ENCODE results near the gene EPHB2.

DNA sequence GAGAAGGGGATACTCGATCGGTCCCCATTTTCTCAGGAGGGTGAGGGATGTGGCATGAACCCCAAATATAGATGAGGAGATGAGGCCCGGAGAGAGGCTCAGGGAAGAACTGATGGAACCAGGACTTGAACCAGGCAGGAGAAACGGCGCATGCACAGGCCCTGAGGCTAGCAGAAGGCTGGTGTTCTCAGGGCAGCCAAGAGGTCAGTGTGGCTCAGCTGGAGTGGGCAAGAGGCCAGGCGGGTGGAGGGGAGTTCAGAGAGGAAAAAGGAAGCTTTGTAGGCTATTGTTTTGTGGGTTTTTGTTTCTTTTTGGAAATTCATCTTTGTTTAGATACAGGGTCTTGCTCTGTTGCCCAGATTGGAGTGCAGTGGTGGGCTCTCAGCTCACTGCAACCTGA lies 140.0 kb downstream of the EPHB2 start:
- no peak for TF ChIP-seq RAD21 (conservative IDR thresholded peaks at IDR 0.05 in 1 of 2, IDR thresholded peaks at IDR 0.05 in 1 of 2)
- no peak for TF ChIP-seq POLR2A (IDR thresholded peaks at IDR 0.05; ENCODE audit: low read length)
